Mucosa of stomach (tissue), 1 donor: ENCODE measurements around the gene BCDIN3D.

Source experiments
- H3K27me3 ChIP-seq: one replicate; pipeline ENCODE4 v1.7.0; 2013; ENCODE audit warnings: mild to moderate bottlenecking, low read length; ENCODE audit not compliant: control insufficient read depth, insufficient read depth
- H3K36me3 ChIP-seq: one replicate; pipeline ENCODE4 v1.7.0; 2013; ENCODE audit warnings: low read length; ENCODE audit not compliant: control insufficient read depth, insufficient read depth
- H3K4me1 ChIP-seq: one replicate; pipeline ENCODE4 v1.7.0; 2013; ENCODE audit warnings: mild to moderate bottlenecking, low read length; ENCODE audit not compliant: control insufficient read depth, insufficient read depth
- H3K4me3 ChIP-seq: one replicate; pipeline ENCODE4 v1.7.0; 2013; ENCODE audit warnings: low read length
- H3K9ac ChIP-seq: one replicate; pipeline ENCODE4 v1.7.0; 2013; ENCODE audit warnings: mild to moderate bottlenecking, low read length, moderate library complexity
- H3K9me3 ChIP-seq: one replicate; pipeline ENCODE4 v1.7.0; 2013; ENCODE audit warnings: mild to moderate bottlenecking, low read length, moderate library complexity; ENCODE audit not compliant: control insufficient read depth
- donor health status: Pancreatic carcinoma.

Gene BCDIN3D

DNA sequence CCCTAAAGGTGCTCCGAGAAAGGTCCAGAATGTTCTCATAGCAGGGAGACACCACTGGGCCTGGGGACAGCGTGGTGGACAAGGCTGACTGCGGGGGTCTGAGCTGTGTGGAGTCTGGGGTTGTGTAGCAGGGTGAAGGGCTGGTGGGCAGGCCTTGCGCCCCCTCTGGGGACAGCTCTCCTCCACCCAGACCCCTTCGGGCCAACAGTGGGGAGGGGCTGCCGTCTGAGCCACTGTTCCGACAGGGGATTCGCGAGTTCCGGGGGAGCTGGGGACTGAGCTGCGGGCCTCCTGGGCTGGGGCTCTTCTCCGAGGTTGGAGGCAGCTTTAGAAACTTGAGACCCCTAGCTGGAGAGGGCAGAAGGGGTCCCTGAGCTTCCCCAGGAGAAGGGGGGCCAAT lies 46.8 kb downstream of the BCDIN3D start:
- H3K36me3 ChIP-seq, result no peaks in the 10 kb centered on the region
- no peaks in the 10 kb centered on the region for H3K27me3 ChIP-seq
- H3K9ac ChIP-seq, result no peak overlapping the region
- no peak overlapping the region for H3K4me3 ChIP-seq
- no peaks in the 10 kb centered on the region for H3K4me1 ChIP-seq
- H3K9me3 ChIP-seq, result no peaks in the 10 kb centered on the region

DNA sequence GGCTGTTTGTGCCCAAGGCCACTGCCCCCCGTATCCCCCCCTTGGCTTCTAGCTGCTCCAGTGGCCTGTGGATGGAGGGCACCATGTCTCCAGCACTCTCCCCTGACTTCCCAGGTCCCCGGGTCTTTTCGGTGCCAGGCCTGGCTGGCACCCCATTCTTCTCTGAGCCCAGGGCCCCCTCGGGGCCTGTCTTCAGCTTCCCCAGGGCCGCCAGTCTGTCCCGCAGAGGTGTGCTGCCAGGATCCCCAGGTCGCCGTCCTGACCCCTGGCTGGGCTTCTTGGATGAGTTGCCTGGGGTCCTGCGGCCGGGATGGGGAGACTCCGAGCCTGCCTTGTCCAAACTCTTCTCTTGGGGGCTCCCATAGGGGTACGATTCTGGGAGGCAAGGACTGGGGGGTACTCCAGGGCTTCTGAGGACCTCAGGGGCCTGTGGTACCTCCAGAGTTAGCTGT lies 47.2 kb downstream of the BCDIN3D start:
- H3K4me1 ChIP-seq, result no peaks in the 10 kb centered on the region
- no peak overlapping the region for H3K4me3 ChIP-seq
- H3K9me3 ChIP-seq, result no peaks in the 10 kb centered on the region
- no peaks in the 10 kb centered on the region for H3K27me3 ChIP-seq
- H3K9ac ChIP-seq, result no peak overlapping the region
- no peaks in the 10 kb centered on the region for H3K36me3 ChIP-seq

DNA sequence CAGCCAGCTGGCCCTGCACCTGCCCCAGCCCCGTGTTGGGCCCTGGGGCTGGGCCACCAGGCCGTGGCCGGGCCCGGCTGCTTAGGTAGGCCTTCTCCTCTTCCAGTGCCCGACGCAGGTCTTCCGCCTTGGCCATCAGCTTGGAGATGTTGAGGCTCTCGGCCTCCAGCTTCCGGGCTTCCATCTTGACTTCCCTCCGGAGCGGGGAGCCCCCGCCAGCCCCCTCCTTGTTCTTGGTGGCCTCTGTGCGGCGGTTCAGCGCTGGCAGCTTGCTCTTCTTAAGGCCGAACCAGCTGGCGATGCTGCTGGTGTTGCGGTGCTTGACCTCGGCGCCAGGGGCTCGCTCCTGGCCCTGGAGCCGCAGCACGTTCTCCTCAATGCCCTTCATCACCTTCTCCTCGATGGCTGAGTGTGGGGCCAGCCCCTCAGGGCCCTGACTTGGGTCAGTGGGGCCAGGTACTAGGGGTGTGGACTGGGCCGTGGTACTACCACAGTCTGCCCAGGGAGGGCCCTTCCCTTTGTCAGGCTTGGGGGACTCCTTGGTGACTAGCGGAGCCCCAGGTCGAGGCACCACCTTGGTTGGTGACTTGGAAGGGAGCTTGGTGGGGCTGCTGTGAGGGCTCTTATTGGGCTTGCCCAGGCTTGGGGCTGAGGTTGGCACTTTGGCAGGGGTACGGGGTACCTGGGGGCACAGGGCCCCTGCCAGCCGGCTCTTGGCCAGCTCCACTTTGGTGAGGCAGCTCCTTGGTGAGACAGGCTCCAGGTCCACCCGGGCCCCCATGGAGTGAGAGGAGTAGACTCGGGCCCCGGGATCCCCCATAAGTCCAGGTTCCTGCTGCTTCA lies 47.9 kb downstream of the BCDIN3D start:
- no peaks in the 10 kb centered on the region for H3K36me3 ChIP-seq
- no peaks in the 10 kb centered on the region for H3K4me1 ChIP-seq
- no peaks in the 10 kb centered on the region for H3K27me3 ChIP-seq
- H3K4me3 ChIP-seq, result no peak overlapping the region
- H3K9me3 ChIP-seq, result no peaks in the 10 kb centered on the region
- no peak overlapping the region for H3K9ac ChIP-seq

DNA sequence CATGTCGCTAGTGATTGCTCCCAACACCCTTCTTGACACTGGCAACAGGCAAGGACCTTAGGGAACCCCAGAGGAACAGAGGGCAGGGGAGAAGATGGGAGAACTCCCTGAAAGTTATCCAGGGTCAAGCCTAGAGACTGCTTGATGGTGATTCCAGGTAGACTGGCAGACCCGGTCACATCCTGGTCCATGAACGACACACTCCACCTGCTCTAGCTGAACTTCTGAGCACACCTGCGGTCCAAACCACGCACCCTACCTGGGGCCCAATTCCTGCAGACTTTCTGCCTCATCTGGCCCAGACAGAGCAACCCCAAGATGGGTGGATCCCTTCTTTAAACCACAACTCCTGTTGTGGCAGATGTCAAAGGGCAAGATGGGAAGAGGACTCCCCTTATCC lies 48.9 kb downstream of the BCDIN3D start:
- H3K4me1 ChIP-seq, result no peaks in the 10 kb centered on the region
- no peak overlapping the region for H3K9ac ChIP-seq
- H3K9me3 ChIP-seq, result no peaks in the 10 kb centered on the region
- no peaks in the 10 kb centered on the region for H3K36me3 ChIP-seq
- no peaks in the 10 kb centered on the region for H3K27me3 ChIP-seq
- no peak overlapping the region for H3K4me3 ChIP-seq

DNA sequence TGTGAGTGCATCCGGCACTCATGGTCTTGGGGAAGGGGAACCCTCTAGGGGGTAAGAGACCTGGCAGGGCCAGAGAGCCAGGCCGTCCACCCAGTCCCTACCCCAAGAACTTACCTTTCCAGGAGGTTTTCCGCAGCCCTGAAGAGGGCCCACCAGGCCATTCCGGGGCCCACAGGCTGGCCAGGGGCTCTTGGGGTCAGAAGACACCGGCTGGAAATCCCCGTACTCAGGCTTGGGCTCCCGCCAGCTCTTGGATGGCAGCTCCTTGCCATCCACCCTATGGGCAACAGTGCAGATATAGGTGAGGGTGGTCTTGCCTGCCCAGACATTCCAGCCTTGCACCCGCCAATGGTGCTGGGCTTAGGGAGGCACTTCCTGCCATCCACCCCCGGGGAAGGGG lies 49.3 kb downstream of the BCDIN3D start:
- Histone ChIP-seq H3K9me3 (no peaks in the 10 kb centered on the region), H3K9ac (no peak overlapping the region), H3K27me3 (no peaks in the 10 kb centered on the region), H3K4me3 (no peak overlapping the region), H3K36me3 (no peaks in the 10 kb centered on the region), H3K4me1 (no peaks in the 10 kb centered on the region)

DNA sequence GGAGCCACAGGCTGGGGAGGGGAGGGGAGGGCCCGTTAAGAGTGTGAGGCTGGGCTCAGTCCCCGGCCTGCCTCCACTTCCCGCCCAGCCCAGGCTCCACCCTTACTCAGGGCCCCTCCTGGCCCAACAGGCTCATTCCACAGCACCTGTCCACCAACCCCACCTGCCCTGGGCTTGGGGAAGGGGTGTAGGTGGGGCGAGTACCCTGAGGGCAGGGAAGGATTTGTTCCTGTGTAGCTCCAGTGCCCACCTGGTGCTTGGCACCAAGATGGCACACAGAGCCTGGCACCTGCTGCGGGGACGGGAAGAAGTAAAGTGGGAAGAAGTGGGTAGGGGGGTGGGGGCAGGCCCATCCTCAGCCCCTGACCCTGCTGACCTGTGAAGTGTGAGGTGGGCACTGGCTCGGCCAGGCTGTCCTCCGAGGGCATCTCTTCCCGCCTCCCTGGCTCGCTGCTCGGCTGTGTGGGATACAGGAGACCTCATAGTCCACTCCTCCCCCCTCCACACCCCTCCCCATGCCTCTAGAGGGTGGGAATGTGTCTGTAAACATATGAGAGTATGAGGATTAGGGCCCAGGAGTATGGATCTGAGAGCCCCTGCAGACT lies 49.8 kb downstream of the BCDIN3D start:
- Histone ChIP-seq H3K9me3 (no peaks in the 10 kb centered on the region), H3K4me1 (no peaks in the 10 kb centered on the region), H3K9ac (no peak overlapping the region), H3K36me3 (no peaks in the 10 kb centered on the region), H3K4me3 (no peak overlapping the region), H3K27me3 (no peaks in the 10 kb centered on the region)

DNA sequence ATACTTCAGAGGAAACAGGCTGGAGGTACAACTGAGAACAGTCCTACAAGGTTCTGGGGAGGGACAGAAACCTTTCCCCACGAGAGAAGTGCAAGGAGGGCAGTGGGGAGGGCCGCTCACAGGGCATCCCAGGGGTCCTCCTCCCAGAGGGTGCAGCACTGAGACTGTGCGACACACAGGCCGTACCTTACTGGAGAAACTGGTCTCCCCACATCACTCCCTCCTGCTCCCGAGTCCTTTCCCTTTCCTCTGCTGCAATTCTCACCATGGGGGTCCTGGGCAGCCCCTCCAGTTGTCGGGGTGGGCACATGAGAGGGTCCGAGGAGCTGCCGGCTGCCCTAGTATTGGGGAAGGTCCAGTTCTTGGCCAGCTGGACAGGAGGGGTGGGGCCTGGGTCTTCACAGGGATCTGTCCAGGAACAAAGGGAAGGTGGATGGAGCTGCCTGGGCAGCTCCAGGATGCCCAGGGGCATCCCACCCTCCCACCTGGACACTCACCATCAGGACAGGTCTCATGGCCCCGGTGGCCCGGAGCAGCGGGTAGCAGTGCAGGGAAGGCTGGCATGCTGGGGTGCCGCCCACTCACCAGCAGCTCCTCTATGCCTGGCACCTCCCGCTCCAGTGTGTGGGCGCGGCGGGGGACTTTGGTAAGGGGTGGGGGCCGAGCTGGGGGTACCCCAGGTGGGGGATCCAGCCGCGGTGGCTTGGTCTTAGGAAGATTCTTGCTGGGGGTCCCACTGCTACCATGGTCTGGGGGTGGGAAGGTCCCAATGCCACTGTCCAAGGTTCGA lies 50.5 kb downstream of the BCDIN3D start:
- Histone ChIP-seq H3K4me1 (no peaks in the 10 kb centered on the region), H3K4me3 (no peak overlapping the region), H3K9me3 (no peaks in the 10 kb centered on the region), H3K9ac (no peak overlapping the region), H3K36me3 (no peaks in the 10 kb centered on the region), H3K27me3 (no peaks in the 10 kb centered on the region)

DNA sequence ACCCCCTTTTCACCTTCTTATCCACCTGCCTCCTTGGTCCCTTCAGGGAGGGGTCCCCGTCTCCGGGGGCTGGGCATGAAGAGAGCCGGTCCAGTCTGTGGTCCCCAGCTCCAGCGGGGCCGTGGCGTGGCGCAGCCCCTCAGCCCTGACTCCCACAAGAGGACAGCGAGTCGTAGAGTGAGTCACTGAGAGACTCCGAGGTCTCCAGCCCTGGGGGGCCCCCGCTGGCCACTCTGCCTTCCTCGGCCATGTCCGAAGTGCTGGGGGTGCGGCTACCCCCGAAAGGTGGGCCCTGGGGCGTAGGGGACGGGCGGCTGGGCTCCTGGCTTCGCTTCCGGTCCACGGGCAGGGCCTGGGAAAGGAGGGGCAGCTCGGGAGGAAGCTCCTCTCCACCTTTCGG lies 51.2 kb downstream of the BCDIN3D start:
- Histone ChIP-seq H3K9me3 (no peaks in the 10 kb centered on the region), H3K36me3 (no peaks in the 10 kb centered on the region), H3K4me3 (no peak overlapping the region), H3K27me3 (no peaks in the 10 kb centered on the region), H3K4me1 (no peaks in the 10 kb centered on the region), H3K9ac (no peak overlapping the region)

DNA sequence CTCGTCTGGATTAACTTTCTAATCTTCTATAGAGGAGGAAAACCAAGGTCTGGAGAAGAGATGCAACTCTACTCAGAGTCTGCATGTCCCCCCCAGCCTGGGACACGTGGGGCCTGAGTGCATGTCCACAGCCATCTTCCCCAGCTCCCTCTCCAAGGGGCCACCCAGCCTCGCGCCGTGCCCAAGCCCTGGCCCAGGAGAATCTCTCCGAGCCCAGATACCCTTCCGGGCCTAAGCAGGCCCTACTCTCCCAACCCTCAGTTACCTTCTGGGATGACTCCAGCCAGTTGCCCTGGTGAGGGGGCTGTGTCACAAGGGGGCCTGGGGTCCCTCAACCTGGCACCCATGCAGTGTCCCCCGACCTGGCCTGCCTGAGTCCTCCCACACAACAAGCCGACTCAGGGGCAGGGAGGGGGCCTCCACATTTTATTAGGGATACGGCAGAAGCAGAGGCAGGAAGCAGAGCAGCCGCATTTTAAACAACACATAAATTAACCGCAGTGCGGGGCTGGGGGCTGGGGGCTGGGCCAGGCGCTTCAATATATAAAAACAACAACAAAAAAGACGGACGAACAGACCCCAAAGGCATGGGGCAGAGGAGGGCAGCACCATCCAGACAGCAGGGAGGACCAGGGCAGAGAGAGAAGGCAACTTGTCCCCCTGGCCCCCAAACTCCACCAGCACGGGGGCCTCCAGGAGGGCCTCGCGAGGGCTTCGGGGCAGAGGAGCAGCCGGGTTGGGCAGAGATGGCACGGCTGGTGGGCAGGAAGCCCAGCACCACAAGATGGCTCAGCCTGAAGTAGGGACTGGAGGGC lies 52.0 kb downstream of the BCDIN3D start:
- H3K36me3 ChIP-seq, result no peaks in the 10 kb centered on the region
- H3K9me3 ChIP-seq, result no peaks in the 10 kb centered on the region
- H3K27me3 ChIP-seq, result no peaks in the 10 kb centered on the region
- H3K4me3 ChIP-seq, result no peak overlapping the region
- no peak overlapping the region for H3K9ac ChIP-seq
- H3K4me1 ChIP-seq, result no peaks in the 10 kb centered on the region

DNA sequence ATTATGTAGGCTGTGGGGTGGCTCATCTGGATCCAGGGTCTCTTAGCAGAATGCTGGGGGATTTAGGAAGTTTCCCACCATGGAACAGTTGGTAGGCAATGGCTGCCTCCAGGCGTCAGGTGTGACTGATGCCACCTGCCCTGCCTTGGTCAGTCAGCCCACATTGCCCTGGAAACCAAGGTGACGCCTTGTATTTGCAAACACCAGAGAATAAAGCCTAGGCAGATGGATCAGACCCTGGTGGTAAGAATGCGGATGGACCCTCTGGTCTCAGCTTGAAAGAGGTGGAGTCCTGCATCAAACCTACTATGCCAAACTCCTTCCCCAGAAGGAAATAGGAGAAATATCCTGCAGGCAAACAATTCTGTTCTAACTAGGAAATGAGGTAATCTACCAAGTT lies 52.9 kb downstream of the BCDIN3D start:
- Histone ChIP-seq H3K9ac (no peak overlapping the region), H3K36me3 (no peaks in the 10 kb centered on the region), H3K9me3 (no peaks in the 10 kb centered on the region), H3K4me3 (no peak overlapping the region), H3K27me3 (no peaks in the 10 kb centered on the region), H3K4me1 (no peaks in the 10 kb centered on the region)

DNA sequence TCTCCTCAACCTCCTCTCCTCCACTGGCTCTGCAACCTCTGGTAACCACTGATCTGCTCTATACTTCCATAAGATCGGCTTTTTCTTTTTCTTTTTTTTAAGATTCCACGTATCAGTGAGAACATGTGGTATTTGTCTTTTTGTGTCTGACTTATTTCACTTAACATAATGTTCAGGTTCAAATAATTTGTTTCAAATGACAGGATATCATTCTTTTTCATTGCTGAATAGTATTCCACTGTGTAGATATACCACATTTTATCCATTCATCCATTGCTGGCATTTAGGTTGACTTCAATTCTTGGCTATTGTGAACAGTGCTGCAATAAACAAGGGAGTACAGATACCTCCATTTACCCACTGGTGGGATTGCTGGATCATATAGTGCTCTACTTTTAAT lies 55.2 kb downstream of the BCDIN3D start:
- H3K9me3 ChIP-seq, result no peaks in the 10 kb centered on the region
- H3K4me3 ChIP-seq, result no peak overlapping the region
- no peak overlapping the region for H3K9ac ChIP-seq
- no peaks in the 10 kb centered on the region for H3K27me3 ChIP-seq
- H3K36me3 ChIP-seq, result no peaks in the 10 kb centered on the region
- H3K4me1 ChIP-seq, result no peaks in the 10 kb centered on the region
